Measurements from ENCODE around the gene KCNH1.

DNA sequence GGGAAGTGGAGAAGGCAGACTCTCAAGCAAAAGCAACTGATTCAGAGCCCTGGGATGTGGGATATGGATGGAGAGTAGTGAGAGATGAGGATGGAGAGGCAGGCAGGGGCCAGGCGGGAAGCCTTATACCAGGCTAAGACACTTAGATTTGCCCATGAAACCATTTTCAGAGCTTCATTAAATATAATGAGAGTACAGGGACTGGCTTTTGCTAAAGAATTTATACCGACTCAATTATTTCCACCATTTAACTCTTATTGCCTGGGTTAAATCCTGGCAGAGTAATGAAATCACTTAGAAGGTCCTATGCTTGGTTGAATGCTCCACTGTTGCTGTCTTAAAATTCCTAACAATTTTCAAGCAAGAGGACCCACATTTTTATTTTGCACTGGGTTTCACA, 311.7 kb downstream of the KCNH1 start:
- TF ChIP-seq CTCF (conservative IDR thresholded peaks at IDR 0.05; ENCODE audit: low read depth, low read length) (no peak), EZH2 (IDR thresholded peaks at IDR 0.05; ENCODE audit: borderline replicate concordance, low read depth, low read length, poor library complexity, severe bottlenecking) (no peak)

Data from A673 (cell line).